C4-2B (cell line): ENCODE data around the gene SLC6A8.

Source experiments
- H3K27ac ChIP-seq: fragments of 450-650 bp; 2 replicates; pipeline ENCODE4 v1.5.1; 2017
- CTCF ChIP-seq: fragments of 450-650 bp; conservative IDR thresholded peaks from 2 replicates; pipeline ENCODE4 v1.5.1; 2017; ENCODE audit warnings: mild to moderate bottlenecking
- ZFX ChIP-seq: fragments of 450-650 bp; IDR thresholded peaks from 2 replicates; pipeline ENCODE4 v1.6.1; 2017

SLC6A8 gene

GRCh38 chrX:153723351-153724251, 35.9 kb downstream of the SLC6A8 start:
- H3K27ac ChIP-seq, result peak overlapping the region; percentile 95
- TF ChIP-seq ZFX, result peak; percentile 35; the same call in 1 of the 2 replicates
- TF ChIP-seq CTCF, result peak; percentile 45

- no peak for TF ChIP-seq ZFX
- TF ChIP-seq CTCF, result no peak
- peak within 1 kb of the TSS; percentile 95 for H3K27ac ChIP-seq
Observed at GRCh38 chrX:153724252-153725038, 36.7 kb downstream of the SLC6A8 start, which contains the start of the genes ABCD1 and BCAP31. Gene ABCD1 (plus strand): TSS chrX:153724856. CDS start chrX:153725267, 411 bp downstream. Gene BCAP31 (minus strand): TSS chrX:153724387. CDS start chrX:153723244, 1,143 bp downstream.

- H3K27ac ChIP-seq, result peak overlapping the region; percentile 95
- TF ChIP-seq ZFX (no peak), CTCF (no peak)
Observed at GRCh38 chrX:153725039-153725831, 37.5 kb downstream of the SLC6A8 start.

- no peak for TF ChIP-seq CTCF
- TF ChIP-seq ZFX, result peak; percentile 36; the same call in 1 of the 2 replicates
- peak overlapping the region; percentile 95 for H3K27ac ChIP-seq
Observed at GRCh38 chrX:153725832-153726285, 38.1 kb downstream of the SLC6A8 start.

- peak overlapping the region; percentile 95 for H3K27ac ChIP-seq
- TF ChIP-seq ZFX (no peak), CTCF (no peak)
Observed at GRCh38 chrX:153726286-153727122, 38.8 kb downstream of the SLC6A8 start.
